ENCODE measurements around the gene RRP1.

Gene RRP1

GRCh38 chr21:43808832-43809251 lies 19.5 kb downstream of the RRP1 start:
- TF ChIP-seq GATA3 (IDR thresholded peaks at IDR 0.05; ENCODE audit: low read depth, low read length): no peak
- TF ChIP-seq GATA2 (IDR thresholded peaks at IDR 0.05; ENCODE audit: low read depth, low read length): no peak

DNA sequence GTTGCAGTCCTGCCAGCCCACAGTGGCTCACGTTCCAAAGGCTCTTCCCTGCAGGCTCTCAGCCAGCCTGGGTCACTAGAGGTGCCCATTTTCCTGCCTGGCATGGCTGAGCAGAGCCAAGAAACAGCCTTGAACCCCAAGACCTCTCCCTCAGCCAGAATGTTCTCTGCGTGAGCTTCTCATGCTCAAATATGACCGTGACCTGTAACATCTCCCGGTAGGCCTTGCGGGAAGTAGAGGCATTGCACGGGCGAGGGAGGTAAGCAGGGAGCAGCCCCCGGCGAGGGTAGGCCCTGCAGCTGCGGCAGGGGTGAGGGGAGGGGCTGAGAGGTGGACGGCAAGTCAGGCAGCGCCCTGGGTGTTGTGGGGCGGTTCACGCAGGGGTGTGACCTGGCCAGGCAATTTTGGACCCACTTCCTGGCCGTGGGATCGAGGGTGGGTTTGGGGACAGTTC lies 20.0 kb downstream of the RRP1 start:
- TF ChIP-seq GATA2 (IDR thresholded peaks at IDR 0.05; ENCODE audit: low read depth, low read length) (no peak), GATA3 (IDR thresholded peaks at IDR 0.05; ENCODE audit: low read depth, low read length) (no peak)

DNA sequence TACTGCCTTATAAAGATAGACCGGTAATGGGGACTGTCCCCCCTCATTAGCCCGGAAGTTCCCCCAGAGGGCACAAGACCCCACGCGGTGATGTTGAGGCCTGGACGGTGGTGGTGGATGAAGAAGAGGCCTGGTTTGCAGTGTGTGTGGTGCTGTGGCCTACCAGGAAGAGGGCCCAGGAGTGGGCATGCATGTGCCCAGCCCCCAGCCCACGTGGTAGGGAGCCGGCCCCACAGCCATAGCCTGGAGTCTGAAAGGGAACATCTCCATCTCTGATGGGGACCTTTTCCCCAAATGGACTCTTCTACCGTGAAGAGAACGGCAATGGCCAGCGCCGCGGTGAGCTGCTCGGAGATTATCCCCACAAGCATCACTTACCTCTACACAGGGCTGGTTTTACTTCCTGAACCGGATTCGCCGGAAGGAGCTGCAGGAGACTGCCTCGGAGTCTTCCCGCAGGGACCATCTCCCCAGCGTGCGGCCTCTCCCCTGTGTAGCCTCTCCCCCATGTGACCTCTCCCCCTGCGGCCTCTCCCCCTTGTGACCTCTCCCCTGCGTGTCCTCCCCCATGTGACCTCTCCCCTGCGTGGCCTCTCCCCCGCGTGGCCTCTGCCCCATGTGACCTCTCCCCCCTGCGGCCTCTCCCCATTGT lies 20.6 kb downstream of the RRP1 start:
- TF ChIP-seq GATA2 (IDR thresholded peaks at IDR 0.05; ENCODE audit: low read depth, low read length): no peak
- TF ChIP-seq GATA3 (IDR thresholded peaks at IDR 0.05; ENCODE audit: low read depth, low read length): no peak

DNA sequence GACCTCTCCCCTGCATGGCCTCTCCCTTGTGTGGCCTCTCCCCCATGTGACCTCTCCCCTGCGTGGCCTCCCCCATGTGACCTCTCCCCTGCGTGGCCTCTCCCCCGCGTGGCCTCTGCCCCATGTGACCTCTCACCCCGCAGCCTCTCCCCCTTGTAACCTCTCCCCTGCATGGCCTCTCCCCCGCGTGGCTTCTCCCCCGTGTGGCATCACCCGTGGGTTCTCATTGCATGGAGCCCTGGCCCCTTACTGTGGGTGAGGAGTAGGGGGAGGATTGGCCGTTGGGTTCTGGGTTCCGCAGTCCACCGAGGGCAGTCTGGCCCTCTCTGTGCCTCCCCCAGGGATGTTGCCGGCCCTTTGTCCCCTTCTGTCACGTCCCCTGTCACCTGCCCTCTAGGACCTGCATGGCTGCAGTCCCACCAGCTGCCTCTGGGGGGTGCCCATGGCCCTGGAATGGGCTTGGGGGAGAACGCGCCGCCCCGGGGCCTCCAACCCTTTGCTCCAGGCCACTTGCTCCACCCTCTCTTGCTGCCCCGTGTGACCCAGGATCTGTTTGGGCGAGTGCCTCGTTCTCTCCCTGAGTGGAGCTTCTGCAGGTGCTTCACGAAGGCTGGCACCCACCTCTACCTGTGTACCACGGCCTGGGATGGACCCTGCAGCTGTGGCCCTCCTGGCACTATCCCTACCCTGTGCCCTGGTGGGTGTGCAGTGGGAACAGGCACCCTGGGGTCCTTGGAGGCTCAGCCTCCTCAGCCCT lies 21.3 kb downstream of the RRP1 start:
- TF ChIP-seq GATA3 (IDR thresholded peaks at IDR 0.05; ENCODE audit: low read depth, low read length) (no peak), GATA2 (IDR thresholded peaks at IDR 0.05; ENCODE audit: low read depth, low read length) (no peak)

DNA sequence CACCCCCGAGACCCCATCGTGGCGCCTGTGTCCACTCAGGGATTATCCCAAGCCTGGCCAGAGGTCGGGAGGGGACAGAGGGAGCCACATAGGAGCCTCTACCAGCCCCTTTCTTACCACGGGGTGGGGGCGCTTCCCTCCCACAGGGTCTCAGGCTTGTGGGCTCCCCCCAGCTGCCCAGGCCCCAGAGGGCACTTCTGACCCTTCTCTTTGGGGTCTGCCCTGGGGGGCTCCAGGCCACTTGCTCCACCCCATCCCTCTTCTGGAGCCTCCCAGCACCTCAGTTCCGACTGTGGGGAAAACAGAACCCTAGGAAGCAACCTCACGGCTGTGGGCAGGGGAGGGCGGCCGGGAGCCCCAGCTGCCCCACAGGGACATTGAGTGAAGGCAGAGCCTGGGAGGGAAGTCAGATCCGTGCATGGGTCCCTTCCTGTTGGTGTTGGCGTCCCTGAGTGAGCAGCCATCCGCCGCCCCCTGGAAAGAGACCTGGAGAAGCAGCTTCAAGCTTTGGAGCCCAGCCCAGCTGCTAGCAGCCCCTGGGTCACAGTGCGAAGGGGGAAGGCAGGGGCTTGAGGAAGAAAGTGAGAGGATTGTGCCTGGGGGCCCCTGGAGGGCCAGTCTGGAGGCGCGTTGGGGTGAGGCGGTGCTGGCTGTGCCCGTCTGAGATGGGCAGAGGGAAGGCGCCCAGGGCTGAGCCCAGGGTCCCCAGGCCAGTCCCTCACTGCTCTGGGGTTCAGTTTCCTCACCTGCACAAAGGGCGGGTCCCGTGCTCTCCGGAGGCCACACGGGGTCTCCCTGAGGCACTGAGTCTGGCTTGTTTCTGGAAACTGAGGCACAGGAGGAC lies 22.1 kb downstream of the RRP1 start:
- TF ChIP-seq GATA3 (IDR thresholded peaks at IDR 0.05; ENCODE audit: low read depth, low read length) (no peak), GATA2 (IDR thresholded peaks at IDR 0.05; ENCODE audit: low read depth, low read length) (no peak)

- TF ChIP-seq GATA3 (IDR thresholded peaks at IDR 0.05; ENCODE audit: low read depth, low read length) (no peak), GATA2 (IDR thresholded peaks at IDR 0.05; ENCODE audit: low read depth, low read length) (no peak)
Observed at GRCh38 chr21:43812139-43812821, 22.9 kb downstream of the RRP1 start.

DNA sequence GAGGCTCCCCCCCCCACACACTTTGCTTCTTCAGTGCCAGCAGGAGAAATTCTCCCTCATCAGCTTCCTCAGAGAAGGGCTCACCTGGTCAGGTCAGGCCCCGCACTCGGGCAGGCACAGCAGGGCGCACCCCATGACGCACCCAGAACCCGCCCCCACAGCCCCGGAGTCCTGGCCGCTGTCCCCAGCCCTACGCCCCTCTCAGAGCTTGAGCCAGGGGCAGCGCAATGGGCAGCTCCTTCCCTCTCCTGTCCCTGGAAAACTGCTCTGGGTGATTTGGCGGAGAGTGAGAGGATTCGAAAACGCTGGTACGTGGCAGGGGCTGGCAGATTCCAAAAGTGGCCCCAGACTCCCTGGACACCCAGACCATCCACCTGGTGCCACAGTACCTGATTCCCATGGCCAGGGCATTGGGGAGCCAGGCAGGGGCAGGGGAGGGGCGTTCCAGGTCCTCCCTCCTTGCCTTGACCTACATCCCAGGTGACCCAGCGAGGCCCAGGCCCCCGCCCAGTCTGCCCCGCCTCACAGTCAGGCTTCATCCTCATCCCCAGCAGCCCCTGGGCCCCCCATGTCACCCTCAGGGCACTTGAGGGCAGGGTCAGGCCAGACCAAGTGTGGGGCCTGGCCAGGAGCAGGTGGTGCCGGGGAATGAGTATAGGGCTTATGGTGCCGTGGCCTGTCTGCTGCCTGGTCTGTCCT lies 23.7 kb downstream of the RRP1 start:
- TF ChIP-seq GATA3 (IDR thresholded peaks at IDR 0.05; ENCODE audit: low read depth, low read length) (no peak), GATA2 (IDR thresholded peaks at IDR 0.05; ENCODE audit: low read depth, low read length) (no peak)

- no peak for TF ChIP-seq GATA3 (IDR thresholded peaks at IDR 0.05; ENCODE audit: low read depth, low read length)
- TF ChIP-seq GATA2 (IDR thresholded peaks at IDR 0.05; ENCODE audit: low read depth, low read length): no peak
Observed at GRCh38 chr21:43813656-43813980, 24.2 kb downstream of the RRP1 start.

- TF ChIP-seq GATA3 (IDR thresholded peaks at IDR 0.05; ENCODE audit: low read depth, low read length) (no peak), GATA2 (IDR thresholded peaks at IDR 0.05; ENCODE audit: low read depth, low read length) (no peak)
Observed at GRCh38 chr21:43814215-43815106, 25.1 kb downstream of the RRP1 start.

GRCh38 chr21:43815107-43815613 lies 25.8 kb downstream of the RRP1 start:
- no peak for TF ChIP-seq GATA2 (IDR thresholded peaks at IDR 0.05; ENCODE audit: low read depth, low read length)
- TF ChIP-seq GATA3 (IDR thresholded peaks at IDR 0.05; ENCODE audit: low read depth, low read length): no peak

DNA sequence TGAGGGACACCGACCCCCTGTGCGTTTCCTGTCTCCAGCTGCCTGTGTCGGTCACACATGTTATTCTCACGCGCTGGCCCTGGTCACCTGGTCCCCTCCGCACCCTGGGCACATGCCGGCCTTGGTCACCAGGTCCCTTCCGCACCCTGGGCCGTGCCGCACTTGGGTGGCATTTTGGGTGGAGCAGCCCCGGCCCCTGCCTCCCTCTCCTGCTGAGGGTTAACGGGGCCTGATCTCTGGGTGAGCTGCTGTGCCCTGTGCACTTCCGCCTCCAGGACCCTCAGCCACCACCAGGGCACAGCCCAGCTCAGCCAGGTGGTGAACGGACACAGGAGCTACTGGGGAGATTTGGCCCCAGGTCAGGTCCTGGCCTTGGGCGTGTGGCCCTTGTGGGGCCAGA lies 26.6 kb downstream of the RRP1 start:
- TF ChIP-seq GATA2 (IDR thresholded peaks at IDR 0.05; ENCODE audit: low read depth, low read length) (no peak), GATA3 (IDR thresholded peaks at IDR 0.05; ENCODE audit: low read depth, low read length) (no peak)

- no peak for TF ChIP-seq GATA2 (IDR thresholded peaks at IDR 0.05; ENCODE audit: low read depth, low read length)
- TF ChIP-seq GATA3 (IDR thresholded peaks at IDR 0.05; ENCODE audit: low read depth, low read length): no peak
Observed at GRCh38 chr21:43816611-43817071, 27.3 kb downstream of the RRP1 start.

Measured in SH-SY5Y (cell line).